ENCODE data around the gene DNAJC12.
"Not testable (repeated sequence)": the region's sequence is repeated elsewhere in the genome, so short reads cannot be mapped to it uniquely, and the experiment has no call there.

Gene DNAJC12

DNA sequence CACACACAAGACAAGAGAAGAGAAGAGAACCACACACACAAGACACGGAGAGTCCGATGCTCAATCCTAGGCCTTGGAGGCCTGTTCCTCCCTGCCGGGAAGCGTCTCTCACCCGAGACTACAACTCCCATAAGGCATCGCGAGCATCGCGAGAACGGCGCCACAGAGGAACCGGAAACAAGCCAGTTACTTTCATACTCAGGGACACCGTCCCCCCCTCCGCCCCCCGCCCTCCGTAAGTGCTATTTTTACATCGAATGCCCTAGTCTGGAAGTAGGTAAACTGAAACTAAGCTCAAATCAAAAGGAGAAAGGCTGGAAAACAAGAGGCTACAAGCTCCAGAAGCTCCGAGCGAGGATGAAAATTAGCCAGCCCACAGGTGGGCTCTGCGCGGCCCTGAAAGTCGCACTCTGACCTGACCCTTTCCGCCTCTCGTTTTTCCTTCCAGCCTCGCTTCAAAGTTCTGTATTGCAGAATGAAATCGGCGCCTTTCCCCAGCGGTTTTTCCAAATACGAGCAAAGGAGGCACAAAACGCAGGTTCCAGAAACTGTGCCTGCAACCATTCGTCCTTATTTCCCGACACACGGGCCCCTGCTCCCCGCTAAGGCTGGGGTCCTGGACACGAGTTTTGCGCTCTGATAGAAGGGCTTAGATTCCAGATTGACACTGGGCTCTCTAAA is 11.5 kb upstream of the DNAJC12 start:
- Histone ChIP-seq H3K27me3 (ENCODE audit: insufficient read depth, low read depth, severe bottlenecking) (no peaks in the 10 kb centered on the region), H3K27ac (peak overlapping the region; percentile 71), H3K36me3 (no peaks in the 10 kb centered on the region), H3K4me3 (ENCODE audit: low read depth, low read length) (peak overlapping the region; percentile 87), H3K9me3 (ENCODE audit: severe bottlenecking) (no peaks in the 10 kb centered on the region)
- TF ChIP-seq CTCF (IDR thresholded peaks at IDR 0.05; ENCODE audit: low read depth, low read length), result no peak
- DNase-seq, result peak; percentile 95

DNA sequence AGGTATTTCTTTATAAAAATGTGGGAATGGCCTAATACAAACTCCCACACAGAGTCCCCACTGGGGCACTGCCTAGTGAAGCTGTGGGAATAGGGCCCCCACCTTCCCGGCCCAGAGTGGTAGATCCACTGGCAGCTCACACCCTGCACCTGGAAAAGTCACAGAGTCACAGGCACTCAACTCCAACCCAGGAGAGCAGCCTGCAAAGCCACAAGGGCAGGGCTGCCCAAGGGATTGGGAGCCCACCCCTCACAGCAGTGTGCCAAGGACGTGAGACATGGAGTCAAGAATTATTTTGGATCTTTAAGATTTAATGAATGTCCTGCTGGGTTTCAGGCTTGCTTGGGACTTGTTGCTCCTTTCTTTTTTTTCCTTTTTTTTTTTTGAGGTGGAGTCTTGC is 5.3 kb upstream of the DNAJC12 start:
- H3K9me3 ChIP-seq (ENCODE audit: severe bottlenecking), result no peaks in the 10 kb centered on the region
- no peak for DNase-seq
- no peak overlapping the region for H3K4me3 ChIP-seq (ENCODE audit: low read depth, low read length)
- no peaks in the 10 kb centered on the region for H3K27me3 ChIP-seq (ENCODE audit: insufficient read depth, low read depth, severe bottlenecking)
- H3K27ac ChIP-seq, result no peak overlapping the region
- H3K36me3 ChIP-seq, result no peaks in the 10 kb centered on the region
- TF ChIP-seq CTCF (IDR thresholded peaks at IDR 0.05; ENCODE audit: low read depth, low read length), result no peak

GRCh38 chr10:67841737-67842136 is 3.7 kb upstream of the DNAJC12 start:
- no peaks in the 10 kb centered on the region for H3K36me3 ChIP-seq
- no peaks in the 10 kb centered on the region for H3K27me3 ChIP-seq (ENCODE audit: insufficient read depth, low read depth, severe bottlenecking)
- TF ChIP-seq CTCF (IDR thresholded peaks at IDR 0.05; ENCODE audit: low read depth, low read length), result no peak
- no peak overlapping the region for H3K4me3 ChIP-seq (ENCODE audit: low read depth, low read length)
- H3K9me3 ChIP-seq (ENCODE audit: severe bottlenecking), result no peaks in the 10 kb centered on the region
- DNase-seq, result no peak
- H3K27ac ChIP-seq, result no peak overlapping the region

DNA sequence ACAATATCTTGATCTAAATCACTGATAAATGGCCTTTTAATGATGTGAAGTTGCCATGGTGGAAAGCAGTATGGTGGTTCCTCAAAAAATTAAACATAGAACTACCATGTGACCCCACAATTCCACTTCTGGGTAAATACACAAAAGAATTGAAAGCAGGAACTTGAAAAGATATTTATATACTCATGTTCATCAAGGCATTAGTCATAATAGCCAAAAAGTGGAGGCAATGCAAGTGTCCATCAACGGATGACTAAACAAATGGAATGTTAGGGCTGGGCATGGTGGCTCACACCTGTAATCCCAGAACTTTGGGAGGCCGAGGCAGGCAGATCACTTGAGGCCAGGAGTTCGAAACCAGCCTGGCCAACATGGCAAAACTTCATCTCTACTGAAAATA is 2.0 kb upstream of the DNAJC12 start:
- H3K9me3 ChIP-seq (ENCODE audit: severe bottlenecking), result no peaks in the 10 kb centered on the region
- no peak for DNase-seq
- H3K36me3 ChIP-seq, result no peaks in the 10 kb centered on the region
- no peak overlapping the region for H3K4me3 ChIP-seq (ENCODE audit: low read depth, low read length)
- no peak for TF ChIP-seq CTCF (IDR thresholded peaks at IDR 0.05; ENCODE audit: low read depth, low read length)
- H3K27me3 ChIP-seq (ENCODE audit: insufficient read depth, low read depth, severe bottlenecking), result no peaks in the 10 kb centered on the region
- no peak overlapping the region for H3K27ac ChIP-seq

GRCh38 chr10:67839511-67839910 is 1.5 kb upstream of the DNAJC12 start:
- not testable (repeated sequence) for DNase-seq; H3K4me3 ChIP-seq (ENCODE audit: low read depth, low read length); H3K27ac ChIP-seq; H3K27me3 ChIP-seq (ENCODE audit: insufficient read depth, low read depth, severe bottlenecking); H3K9me3 ChIP-seq (ENCODE audit: severe bottlenecking); H3K36me3 ChIP-seq

DNA sequence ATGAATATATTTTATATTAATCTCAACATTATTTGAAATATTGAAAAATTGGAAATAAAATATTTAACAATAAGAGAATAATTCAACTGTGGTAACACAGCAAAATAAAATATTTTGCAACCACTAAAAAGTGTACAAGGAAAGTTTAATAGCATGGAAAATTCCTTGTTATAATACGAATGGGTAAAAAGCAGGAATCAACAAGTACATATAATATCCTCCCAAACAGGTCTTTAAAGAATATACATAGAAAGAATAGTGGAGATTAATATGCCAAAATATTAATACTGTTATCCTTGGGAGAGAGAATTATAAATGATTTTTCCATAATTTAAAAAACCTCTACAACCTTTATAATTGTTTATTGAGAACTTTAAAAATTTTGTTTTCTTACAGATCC is 1.0 kb downstream of the DNAJC12 start:
- H3K27me3 ChIP-seq (ENCODE audit: insufficient read depth, low read depth, severe bottlenecking), result no peaks in the 10 kb centered on the region
- no peak for TF ChIP-seq CTCF (IDR thresholded peaks at IDR 0.05; ENCODE audit: low read depth, low read length)
- H3K9me3 ChIP-seq (ENCODE audit: severe bottlenecking), result no peaks in the 10 kb centered on the region
- H3K4me3 ChIP-seq (ENCODE audit: low read depth, low read length), result peak overlapping the region; percentile 55
- no peaks in the 10 kb centered on the region for H3K36me3 ChIP-seq
- H3K27ac ChIP-seq, result no peak overlapping the region
- no peak for DNase-seq
